OCI-LY1 (cell line): Measurements from ENCODE around the gene RIN3.

Source experiments
- CTCF ChIP-seq: fragments of 200-600 bp; sonication (generic), shearing (Covaris generic); IDR thresholded peaks from 2 replicates; pipeline ENCODE4 v1.5.1; 2017; ENCODE audit warnings: mild to moderate bottlenecking, antibody characterized with exemption, low read length, moderate library complexity, mixed read lengths
- EZH2 ChIP-seq: fragments of 200-600 bp; sonication (generic), shearing (Covaris generic); IDR thresholded peaks from 2 replicates; pipeline ENCODE4 v1.8.0; 2017; ENCODE audit warnings: borderline replicate concordance, mixed run types, mild to moderate bottlenecking, antibody characterized with exemption, low read length, moderate library complexity, mixed read lengths

- no peak for TF ChIP-seq CTCF
- TF ChIP-seq EZH2, result no peak
Measured at GRCh38 chr14:92584220-92584619, 70.6 kb downstream of the RIN3 start.
